Calu3 (cell line): ENCODE results near the gene DAAM1. TPM values are rescaled to one million over a fixed set of nuclear protein-coding genes. Genes with fewer than 3 reads are reported as not detected.

Source experiments
- BruUV-seq: library from RNA; stranded (reverse); fragments of 400-500 nt; replicated peaks from 2 replicates; lab custom pipeline; 2021; lab: Mats Ljungman, UMichigan
- CTCF ChIA-PET: fragments of 300-600 bp; sonication (Branson Sonifier 250); formaldehyde crosslinking; loops from one replicate; lab custom pipeline; 2022; ENCODE audit warnings: antibody characterized with exemption; lab: Charles Lee
- DNase-seq: peaks from one replicate; pipeline ENCODE4 v3.0.0; 2022
- H3K27ac Mint-ChIP-seq: one replicate; pipeline ENCODE4 v1.8.0; 2022; ENCODE audit warnings: mixed read lengths; ENCODE audit not compliant: unreplicated experiment
- H3K27me3 Mint-ChIP-seq: one replicate; pipeline ENCODE4 v1.8.0; 2022; ENCODE audit warnings: mixed read lengths; ENCODE audit not compliant: unreplicated experiment
- H3K36me3 Mint-ChIP-seq: one replicate; pipeline ENCODE4 v1.8.0; 2022; ENCODE audit warnings: mild to moderate bottlenecking, moderate library complexity, mixed read lengths; ENCODE audit not compliant: insufficient read depth, unreplicated experiment
- H3K4me1 Mint-ChIP-seq: one replicate; pipeline ENCODE4 v1.8.0; 2022; ENCODE audit warnings: mild to moderate bottlenecking, low read depth, mixed read lengths; ENCODE audit not compliant: unreplicated experiment
- H3K4me3 Mint-ChIP-seq: one replicate; pipeline ENCODE4 v1.8.0; 2022; ENCODE audit warnings: mild to moderate bottlenecking, low read depth, moderate library complexity, mixed read lengths; ENCODE audit not compliant: unreplicated experiment
- H3K9me3 Mint-ChIP-seq: one replicate; pipeline ENCODE4 v1.8.0; 2022; ENCODE audit warnings: low read depth, mixed read lengths; ENCODE audit not compliant: unreplicated experiment
- intact Hi-C: fragments of 100-400 bp; cut with micrococcal nuclease; formaldehyde crosslinking; loops from one replicate; pipeline ENCODE4 v1.10.0; 2022; ENCODE audit not compliant: unreplicated experiment
- total RNA-seq: library from RNA; stranded (reverse); gene quantifications from 2 replicates; pipeline ENCODE4 v1.2.3, GENCODE V29; 2022
- TF ChIP-seq, protein P1 (sequence below): fragments of 200-600 bp; IDR thresholded peaks from one replicate; pipeline ENCODE4 v1.8.0; 2022; ENCODE audit warnings: antibody characterized with exemption; ENCODE audit not compliant: unreplicated experiment

DAAM1 gene
- total RNA-seq, 1 experiment from 2014 or later: 28.9 TPM

DNA sequence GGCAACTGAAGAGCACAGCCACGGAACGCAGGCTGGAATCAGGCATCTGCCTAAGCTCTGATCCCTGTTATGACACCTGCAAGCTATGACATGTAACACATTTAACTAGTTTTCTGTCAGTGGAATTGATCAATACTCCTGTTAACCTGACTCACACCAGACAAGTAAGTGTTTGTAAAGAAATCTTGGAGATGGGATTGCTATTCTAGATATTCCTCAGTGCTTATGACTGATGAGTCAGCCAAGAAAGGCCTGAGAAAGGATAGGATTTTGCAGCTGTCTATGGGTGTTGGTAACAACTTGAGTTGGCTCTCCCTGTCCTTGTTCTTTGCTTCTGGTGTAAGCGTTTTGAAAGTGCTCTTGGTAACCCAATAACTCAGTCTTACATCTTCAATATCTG, 166.2 kb downstream of the DAAM1 start:
- Mint-ChIP-seq H3K4me1 (no peaks in the 10 kb centered on the region), H3K27me3 (no peaks in the 10 kb centered on the region), H3K27ac (no peak overlapping the region), H3K9me3 (no peaks in the 10 kb centered on the region), H3K36me3 (peaks cover 22% of the 10 kb centered on the region), H3K4me3 (no peak overlapping the region)
- no peak for DNase-seq
- no TSS peak for BruUV-seq
- TF ChIP-seq, protein P1, sequence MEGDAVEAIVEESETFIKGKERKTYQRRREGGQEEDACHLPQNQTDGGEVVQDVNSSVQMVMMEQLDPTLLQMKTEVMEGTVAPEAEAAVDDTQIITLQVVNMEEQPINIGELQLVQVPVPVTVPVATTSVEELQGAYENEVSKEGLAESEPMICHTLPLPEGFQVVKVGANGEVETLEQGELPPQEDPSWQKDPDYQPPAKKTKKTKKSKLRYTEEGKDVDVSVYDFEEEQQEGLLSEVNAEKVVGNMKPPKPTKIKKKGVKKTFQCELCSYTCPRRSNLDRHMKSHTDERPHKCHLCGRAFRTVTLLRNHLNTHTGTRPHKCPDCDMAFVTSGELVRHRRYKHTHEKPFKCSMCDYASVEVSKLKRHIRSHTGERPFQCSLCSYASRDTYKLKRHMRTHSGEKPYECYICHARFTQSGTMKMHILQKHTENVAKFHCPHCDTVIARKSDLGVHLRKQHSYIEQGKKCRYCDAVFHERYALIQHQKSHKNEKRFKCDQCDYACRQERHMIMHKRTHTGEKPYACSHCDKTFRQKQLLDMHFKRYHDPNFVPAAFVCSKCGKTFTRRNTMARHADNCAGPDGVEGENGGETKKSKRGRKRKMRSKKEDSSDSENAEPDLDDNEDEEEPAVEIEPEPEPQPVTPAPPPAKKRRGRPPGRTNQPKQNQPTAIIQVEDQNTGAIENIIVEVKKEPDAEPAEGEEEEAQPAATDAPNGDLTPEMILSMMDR: no peak
- CTCF ChIA-PET: no interaction called here
- intact Hi-C loops: no loop called here

DNA sequence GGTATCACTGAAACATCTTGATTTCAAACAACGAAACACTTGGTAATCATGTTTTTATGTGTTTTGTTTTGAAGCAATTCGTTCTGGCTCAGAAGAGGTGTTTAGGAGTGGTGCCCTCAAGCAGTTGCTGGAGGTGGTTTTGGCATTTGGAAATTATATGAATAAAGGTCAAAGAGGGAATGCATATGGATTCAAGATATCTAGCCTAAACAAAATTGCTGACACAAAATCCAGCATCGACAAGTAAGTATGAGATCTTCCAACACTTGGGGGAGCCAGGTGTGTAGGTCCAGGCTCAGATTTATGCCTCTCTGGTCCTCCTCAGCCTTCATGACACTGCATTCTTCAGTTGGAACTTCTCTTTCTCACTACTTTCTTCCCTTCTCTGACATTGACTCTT, 166.6 kb downstream of the DAAM1 start:
- CTCF ChIA-PET: no interaction called here
- BruUV-seq: no TSS peak
- TF ChIP-seq, protein P1: no peak
- intact Hi-C loops: no loop called here
- DNase-seq: no peak
- Mint-ChIP-seq H3K27me3 (no peaks in the 10 kb centered on the region), H3K27ac (no peak overlapping the region), H3K4me1 (no peaks in the 10 kb centered on the region), H3K36me3 (peaks cover 22% of the 10 kb centered on the region), H3K9me3 (no peaks in the 10 kb centered on the region), H3K4me3 (no peak overlapping the region)

DNA sequence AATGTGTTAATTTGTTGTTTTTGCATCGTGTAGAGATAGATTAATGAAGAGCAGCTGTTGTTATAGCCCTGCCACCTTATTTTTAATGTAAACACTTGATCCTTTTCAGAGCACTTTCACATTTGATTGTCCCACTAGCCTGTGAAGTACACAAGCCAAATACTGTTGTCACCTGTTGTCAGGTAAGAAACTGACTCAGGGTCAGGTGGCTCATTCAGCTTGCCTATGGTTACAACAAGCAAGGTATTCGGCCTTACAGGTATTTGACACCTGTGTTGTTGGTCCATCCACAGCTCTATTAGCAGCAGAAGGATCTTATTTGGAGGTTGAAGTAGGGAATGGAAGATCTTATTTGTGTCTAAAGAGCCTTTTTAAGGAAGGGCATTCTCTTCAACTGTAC, 167.8 kb downstream of the DAAM1 start:
- Mint-ChIP-seq H3K4me1 (peaks cover 10% of the 10 kb centered on the region), H3K27me3 (no peaks in the 10 kb centered on the region), H3K9me3 (no peaks in the 10 kb centered on the region), H3K36me3 (peaks cover 26% of the 10 kb centered on the region), H3K4me3 (no peak overlapping the region), H3K27ac (peak overlapping the region; percentile 50)
- intact Hi-C loops: no loop called here
- TF ChIP-seq, protein P1: no peak
- no peak for DNase-seq
- BruUV-seq: no TSS peak
- CTCF ChIA-PET: no interaction called here

DNA sequence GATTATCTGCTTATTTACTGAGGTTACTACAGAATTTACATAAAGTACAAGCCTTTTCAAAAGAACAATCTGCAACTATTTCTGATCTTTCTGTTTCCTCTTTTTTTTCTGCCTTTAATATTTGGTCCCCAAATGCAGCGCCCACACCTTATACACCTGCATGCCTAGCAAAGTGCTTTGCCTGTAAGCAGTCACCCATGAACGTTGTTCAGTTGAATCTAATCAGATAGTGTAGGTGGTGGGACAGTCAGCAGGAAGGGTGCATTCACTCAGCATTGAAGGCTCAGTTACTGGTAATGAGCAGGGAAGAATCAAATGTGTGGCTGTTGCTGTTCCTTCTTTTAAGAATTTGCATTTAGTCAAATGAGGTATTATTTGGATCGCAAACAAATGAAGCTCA, 168.3 kb downstream of the DAAM1 start:
- intact Hi-C loops: no loop called here
- Mint-ChIP-seq H3K27me3 (no peaks in the 10 kb centered on the region), H3K4me1 (peaks cover 14% of the 10 kb centered on the region), H3K4me3 (no peak overlapping the region), H3K36me3 (peaks cover 29% of the 10 kb centered on the region), H3K9me3 (no peaks in the 10 kb centered on the region), H3K27ac (peak overlapping the region; percentile 50)
- no peak for DNase-seq
- BruUV-seq: no TSS peak
- TF ChIP-seq, protein P1: no peak
- CTCF ChIA-PET: no interaction called here
